Epithelial cell of proximal tubule (primary cell): Measurements from ENCODE around the gene PCSK5. TPM values are rescaled to one million over a fixed set of nuclear protein-coding genes. Genes with fewer than 3 reads are reported as not detected.

Experiments
- DNase-seq: peaks from one replicate; pipeline ENCODE4 v3.0.0-alpha.2; 2011; ENCODE audit warnings: low read depth
- H3K4me3 ChIP-seq: 2 replicates; pipeline ENCODE4 v1.5.1; 2011; ENCODE audit warnings: low read depth, mild to moderate bottlenecking, low read length
- CTCF ChIP-seq: conservative IDR thresholded peaks from 2 replicates; pipeline ENCODE4 v1.5.1; 2012; ENCODE audit warnings: low read depth, mild to moderate bottlenecking, low read length
- total RNA-seq: library from RNA; depleted of rRNA; stranded (reverse); fragments of >200 nt; gene quantifications from 2 replicates; pipeline ENCODE4 v1.2.3, GENCODE V29; 2015

The PCSK5 gene
- total RNA-seq, 1 donor from 2014 or later: 23.2 TPM

GRCh38 chr9:76269789-76270188, 379.3 kb downstream of the PCSK5 start:
- TF ChIP-seq CTCF: no peak
- no peak for DNase-seq

GRCh38 chr9:76271755-76272154, 381.3 kb downstream of the PCSK5 start:
- no peak overlapping the region for H3K4me3 ChIP-seq
- no peak for DNase-seq
- TF ChIP-seq CTCF: no peak

More at GRCh38 chr9:76269789-76270188, 379.3 kb downstream of the PCSK5 start:
- H3K4me3 ChIP-seq: no peak overlapping the region

GRCh38 chr9:76289042-76289441, 398.6 kb downstream of the PCSK5 start:
- no peak for DNase-seq

GRCh38 chr9:76289703-76290102, 399.2 kb downstream of the PCSK5 start:
- no peak for DNase-seq
- no peak overlapping the region for H3K4me3 ChIP-seq
- TF ChIP-seq CTCF: no peak

More at GRCh38 chr9:76289042-76289441, 398.6 kb downstream of the PCSK5 start:
- TF ChIP-seq CTCF: no peak
- no peak overlapping the region for H3K4me3 ChIP-seq

- no peak for TF ChIP-seq CTCF
- no peak for DNase-seq
- no peak overlapping the region for H3K4me3 ChIP-seq
Observed at GRCh38 chr9:76290555-76290954, 400.1 kb downstream of the PCSK5 start.

- no peak overlapping the region for H3K4me3 ChIP-seq
- no peak for TF ChIP-seq CTCF
- no peak for DNase-seq
Observed at GRCh38 chr9:76292246-76292645, 401.8 kb downstream of the PCSK5 start.

GRCh38 chr9:76292658-76293057, 402.2 kb downstream of the PCSK5 start:
- H3K4me3 ChIP-seq: no peak overlapping the region
- no peak for TF ChIP-seq CTCF
- DNase-seq: no peak
